Activated B cell treated with CpG ODN at 0.5 μM for 24 hours (primary cell): ENCODE measurements around the gene FOXN1. TPM values are rescaled to one million over a fixed set of nuclear protein-coding genes. Genes with fewer than 3 reads are reported as not detected.

Experiments
- ATAC-seq: fragments of 200-7000 bp; cut with Tn5 transposase; one replicate; pipeline ENCODE4 v1.10.0; 2021; ENCODE audit warnings: low read depth, mild to moderate bottlenecking, moderate library complexity
- CTCF ChIA-PET: fragments of 350-600 bp; sonication (Branson Sonifier 250); formaldehyde crosslinking; loops from one replicate; lab custom pipeline; 2021; ENCODE audit warnings: antibody characterized with exemption; lab: Charles Lee
- POLR2A ChIA-PET: fragments of 350-600 bp; sonication (Branson Sonifier 250); formaldehyde crosslinking; loops from one replicate; lab custom pipeline; 2021; ENCODE audit warnings: antibody characterized with exemption; lab: Charles Lee
- DNase-seq: peaks from one replicate; pipeline ENCODE4 v3.0.0; 2022
- H3K27ac Mint-ChIP-seq: one replicate; pipeline ENCODE4 v1.8.0; 2020; ENCODE audit warnings: mixed read lengths
- H3K27me3 Mint-ChIP-seq: one replicate; pipeline ENCODE4 v1.8.0; 2021; ENCODE audit warnings: mixed read lengths
- H3K36me3 Mint-ChIP-seq: one replicate; pipeline ENCODE4 v1.8.0; 2021; ENCODE audit warnings: low read depth, mixed read lengths
- H3K4me1 Mint-ChIP-seq: one replicate; pipeline ENCODE4 v1.8.0; 2021; ENCODE audit warnings: mixed read lengths
- H3K4me3 Mint-ChIP-seq: one replicate; pipeline ENCODE4 v1.8.0; 2020; ENCODE audit warnings: mild to moderate bottlenecking, mixed read lengths
- H3K9me3 Mint-ChIP-seq: one replicate; pipeline ENCODE4 v1.8.0; 2020; ENCODE audit warnings: mixed read lengths
- intact Hi-C: fragments of 100-400 bp; cut with micrococcal nuclease; formaldehyde crosslinking; loops from one replicate; pipeline ENCODE4 v1.15.1; 2024
- total RNA-seq: library from RNA; stranded (reverse); gene quantifications from 2 replicates; pipeline ENCODE4 v1.2.3, GENCODE V29; 2022
- TF ChIP-seq, protein P1 (sequence below): fragments of 200-600 bp; IDR thresholded peaks from one replicate; pipeline ENCODE4 v1.8.0; 2022; ENCODE audit warnings: antibody characterized with exemption, mild to moderate bottlenecking

FOXN1 gene
- total RNA-seq, 1 donor from 2014 or later, result not detected

DNA sequence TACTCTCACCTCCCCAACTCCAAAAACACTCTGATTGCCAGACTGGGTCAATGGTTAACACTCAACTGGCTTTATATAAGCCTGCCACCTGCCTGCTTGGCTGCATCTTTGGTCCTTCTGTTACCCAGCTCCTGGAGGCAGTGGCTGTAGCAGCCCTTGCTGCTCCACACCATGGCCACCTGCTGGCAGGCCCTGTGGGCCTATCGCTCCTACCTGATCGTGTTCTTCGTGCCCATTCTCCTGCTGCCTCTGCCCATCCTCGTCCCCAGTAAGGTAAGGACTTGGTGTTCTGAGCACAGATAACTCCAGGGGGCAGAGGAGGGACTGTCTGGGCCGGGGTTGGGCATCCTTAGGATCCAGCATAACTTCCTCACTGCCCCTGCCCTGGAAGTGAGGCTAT lies 32.6 kb upstream of the FOXN1 start, which contains the start of gene SLC13A2:
SLC13A2 (plus strand) TSS at position 103 of the 400 bp plus-strand sequence; CDS start at position 172, 69 bp downstream.
- no peak for ATAC-seq
- no peak within 1 kb of the TSS for H3K4me3 Mint-ChIP-seq
- CTCF ChIA-PET, result interaction anchor here (1.3 kb wide), 1 partner anchor 12 kb away, joined by 3 read pairs; no protein-coding TSS in a partner anchor
- DNase-seq, result no peak
- POLR2A ChIA-PET, result no interaction called here
- no peaks in the 10 kb centered on the region for H3K36me3 Mint-ChIP-seq
- no peaks in the 10 kb centered on the region for H3K27me3 Mint-ChIP-seq
- TF ChIP-seq, protein P1, sequence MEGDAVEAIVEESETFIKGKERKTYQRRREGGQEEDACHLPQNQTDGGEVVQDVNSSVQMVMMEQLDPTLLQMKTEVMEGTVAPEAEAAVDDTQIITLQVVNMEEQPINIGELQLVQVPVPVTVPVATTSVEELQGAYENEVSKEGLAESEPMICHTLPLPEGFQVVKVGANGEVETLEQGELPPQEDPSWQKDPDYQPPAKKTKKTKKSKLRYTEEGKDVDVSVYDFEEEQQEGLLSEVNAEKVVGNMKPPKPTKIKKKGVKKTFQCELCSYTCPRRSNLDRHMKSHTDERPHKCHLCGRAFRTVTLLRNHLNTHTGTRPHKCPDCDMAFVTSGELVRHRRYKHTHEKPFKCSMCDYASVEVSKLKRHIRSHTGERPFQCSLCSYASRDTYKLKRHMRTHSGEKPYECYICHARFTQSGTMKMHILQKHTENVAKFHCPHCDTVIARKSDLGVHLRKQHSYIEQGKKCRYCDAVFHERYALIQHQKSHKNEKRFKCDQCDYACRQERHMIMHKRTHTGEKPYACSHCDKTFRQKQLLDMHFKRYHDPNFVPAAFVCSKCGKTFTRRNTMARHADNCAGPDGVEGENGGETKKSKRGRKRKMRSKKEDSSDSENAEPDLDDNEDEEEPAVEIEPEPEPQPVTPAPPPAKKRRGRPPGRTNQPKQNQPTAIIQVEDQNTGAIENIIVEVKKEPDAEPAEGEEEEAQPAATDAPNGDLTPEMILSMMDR, result no peak
- no peaks in the 10 kb centered on the region for H3K4me1 Mint-ChIP-seq
- no peak within 1 kb of the TSS for H3K27ac Mint-ChIP-seq
- intact Hi-C loops, result no loop called here
- H3K9me3 Mint-ChIP-seq, result no peaks in the 10 kb centered on the region

DNA sequence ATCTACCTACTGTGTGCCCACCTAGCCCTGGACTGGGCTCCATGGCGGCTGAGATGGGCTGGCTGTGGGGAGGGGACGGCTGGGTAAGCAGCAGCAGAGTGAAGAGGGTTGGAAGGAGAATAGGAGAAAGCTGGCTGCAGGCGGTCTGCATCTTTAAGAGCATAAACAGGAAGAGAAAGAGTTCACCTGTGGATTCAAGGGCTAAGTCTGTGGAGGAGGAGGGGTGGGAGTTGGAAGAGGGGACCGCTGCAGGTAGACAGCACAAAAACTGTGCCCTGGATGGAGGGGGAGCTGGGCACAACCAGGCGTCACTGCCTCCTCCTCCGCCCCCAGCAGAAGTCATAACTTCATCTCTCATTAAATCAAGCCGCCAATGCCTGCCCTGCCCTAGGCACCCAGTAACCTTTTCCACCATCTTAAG lies 32.0 kb upstream of the FOXN1 start:
- H3K4me3 Mint-ChIP-seq, result no peak overlapping the region
- DNase-seq (no peak), ATAC-seq (no peak)
- no peaks in the 10 kb centered on the region for H3K27me3 Mint-ChIP-seq
- H3K9me3 Mint-ChIP-seq, result no peaks in the 10 kb centered on the region
- intact Hi-C loops, result no loop called here
- POLR2A ChIA-PET, result no interaction called here
- no peak overlapping the region for H3K27ac Mint-ChIP-seq
- H3K36me3 Mint-ChIP-seq, result no peaks in the 10 kb centered on the region
- CTCF ChIA-PET, result no interaction called here
- TF ChIP-seq, protein P1, result no peak
- H3K4me1 Mint-ChIP-seq, result no peaks in the 10 kb centered on the region

DNA sequence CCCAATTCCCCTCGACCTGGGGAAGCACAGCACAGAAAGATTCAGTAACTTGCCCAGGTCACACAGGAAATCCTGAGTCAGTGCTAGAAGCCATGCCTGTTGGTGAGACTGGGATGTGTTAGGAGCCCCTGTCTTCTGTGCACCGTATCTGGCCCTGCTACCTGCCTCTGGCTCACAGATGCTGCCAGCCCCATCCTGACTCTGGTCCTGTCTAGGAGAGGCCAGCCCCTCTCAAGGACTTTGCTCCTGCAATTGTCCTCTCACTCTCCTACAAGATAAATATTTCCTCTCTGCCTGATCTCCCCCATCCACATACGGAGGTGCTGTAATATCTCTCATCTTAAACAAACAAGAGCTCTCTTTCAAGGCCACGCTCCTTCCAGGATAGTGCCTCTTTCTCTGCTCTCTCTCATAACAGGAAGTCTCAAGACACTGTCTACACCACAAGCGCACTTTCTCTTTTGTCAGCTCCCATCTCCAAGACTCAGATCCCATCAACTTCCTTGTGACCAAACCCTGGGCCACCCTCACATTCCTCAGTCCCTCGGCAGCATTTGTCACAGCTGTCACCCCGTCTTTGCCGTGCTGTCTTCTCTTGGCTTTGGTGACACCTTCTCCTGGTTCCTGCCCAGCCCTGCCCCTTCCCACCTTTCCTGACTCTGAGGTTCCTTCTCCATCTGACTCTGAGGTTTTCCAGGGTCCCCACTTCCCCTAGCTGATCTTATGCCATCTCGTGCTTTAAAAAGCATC lies 30.8 kb upstream of the FOXN1 start:
- ATAC-seq (no peak), DNase-seq (no peak)
- intact Hi-C loops, result no loop called here
- POLR2A ChIA-PET, result no interaction called here
- no peaks in the 10 kb centered on the region for H3K9me3 Mint-ChIP-seq
- no peaks in the 10 kb centered on the region for H3K36me3 Mint-ChIP-seq
- CTCF ChIA-PET, result no interaction called here
- H3K4me3 Mint-ChIP-seq, result no peak overlapping the region
- TF ChIP-seq, protein P1, result no peak
- no peaks in the 10 kb centered on the region for H3K4me1 Mint-ChIP-seq
- H3K27me3 Mint-ChIP-seq, result no peaks in the 10 kb centered on the region
- no peak overlapping the region for H3K27ac Mint-ChIP-seq

DNA sequence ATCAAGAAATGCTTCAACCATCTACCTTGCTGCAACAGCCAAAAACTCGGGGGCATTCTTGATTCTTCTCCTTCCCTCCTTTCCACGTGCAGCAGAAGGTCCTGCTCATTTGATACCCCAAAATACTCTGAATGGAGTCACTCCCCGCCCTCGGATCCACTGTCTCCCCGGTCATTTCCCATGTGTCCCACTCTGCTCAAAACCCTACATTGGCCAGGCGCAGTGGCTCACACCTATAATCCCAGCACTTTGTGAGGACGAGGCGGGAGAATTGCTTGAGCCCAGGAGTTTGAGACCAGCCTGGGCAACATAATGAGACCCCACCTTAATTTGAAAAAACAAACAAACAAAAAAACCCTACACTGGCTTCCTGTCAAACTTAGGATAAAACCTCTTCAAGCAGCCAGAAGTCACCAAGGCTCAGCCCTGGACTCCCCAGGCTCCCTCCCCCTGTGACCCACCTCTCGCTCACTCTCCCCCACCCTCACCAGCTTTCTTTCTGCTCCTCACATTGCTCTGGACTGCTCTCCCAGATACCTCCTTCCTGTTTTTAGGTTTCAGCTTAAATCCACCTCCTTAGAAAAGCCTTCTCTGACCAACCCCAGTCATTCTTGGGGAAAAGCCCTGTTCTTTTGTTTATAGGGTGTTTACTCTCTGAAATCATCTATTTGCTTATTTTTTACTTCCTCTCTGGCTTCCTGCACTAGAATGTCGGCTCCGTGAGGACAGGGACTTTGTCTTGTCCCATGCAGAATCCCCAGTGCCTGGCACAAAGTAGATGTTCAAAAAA lies 29.9 kb upstream of the FOXN1 start:
- intact Hi-C loops, result no loop called here
- TF ChIP-seq, protein P1, result no peak
- no peak overlapping the region for H3K4me3 Mint-ChIP-seq
- H3K36me3 Mint-ChIP-seq, result no peaks in the 10 kb centered on the region
- CTCF ChIA-PET, result interaction anchor here (0.6 kb wide), 1 partner anchor 81 kb away, joined by 3 read pairs; no protein-coding TSS in a partner anchor
- H3K27me3 Mint-ChIP-seq, result no peaks in the 10 kb centered on the region
- POLR2A ChIA-PET, result interaction anchor here (0.7 kb wide), 1 partner anchor 154 kb away, joined by 8 read pairs; no protein-coding TSS in a partner anchor
- no peak overlapping the region for H3K27ac Mint-ChIP-seq
- no peak for ATAC-seq
- DNase-seq, result no peak
- no peaks in the 10 kb centered on the region for H3K4me1 Mint-ChIP-seq
- no peaks in the 10 kb centered on the region for H3K9me3 Mint-ChIP-seq

DNA sequence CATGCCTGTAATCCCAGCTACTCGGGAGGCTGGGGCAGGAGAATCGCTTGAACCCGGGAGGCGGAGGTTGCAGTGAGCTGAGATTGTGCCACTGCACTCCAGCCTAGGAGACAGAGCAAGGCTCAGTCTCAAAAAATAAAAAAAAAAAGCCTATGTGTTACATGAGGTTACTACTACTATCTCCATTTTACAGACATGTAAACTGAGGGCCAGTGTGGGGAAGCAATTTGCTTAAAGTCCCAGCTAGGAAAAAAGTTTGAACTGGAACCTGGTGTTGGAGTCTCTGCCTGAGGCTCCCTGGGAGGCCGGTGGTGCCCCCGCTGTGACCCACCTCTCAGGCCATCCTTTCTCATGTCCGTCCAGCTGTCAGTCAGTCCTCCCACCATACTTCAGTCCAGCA lies 28.2 kb upstream of the FOXN1 start:
- H3K27me3 Mint-ChIP-seq, result no peaks in the 10 kb centered on the region
- ChIA-PET CTCF (no interaction called here), POLR2A (no interaction called here)
- TF ChIP-seq, protein P1, result no peak
- DNase-seq (no peak), ATAC-seq (no peak)
- H3K27ac Mint-ChIP-seq, result no peak overlapping the region
- H3K36me3 Mint-ChIP-seq, result no peaks in the 10 kb centered on the region
- H3K9me3 Mint-ChIP-seq, result no peaks in the 10 kb centered on the region
- no peak overlapping the region for H3K4me3 Mint-ChIP-seq
- intact Hi-C loops, result no loop called here
- H3K4me1 Mint-ChIP-seq, result no peaks in the 10 kb centered on the region
